ENCODE results near the gene ZNF217.
A peak's percentile ranks its signal among the peaks of the same experiment; 100 is the strongest.
"Not testable (repeated sequence)": the region's sequence is repeated elsewhere in the genome, so short reads cannot be mapped to it uniquely, and the experiment has no call there.

Gene ZNF217

GRCh38 chr20:53595018-53595378, 1.4 kb upstream of the ZNF217 start:
- Histone ChIP-seq H3K27ac (peak overlapping the region; percentile 75), H4K20me1 (ENCODE audit: insufficient read depth) (no peaks in the 10 kb centered on the region), H3K4me2 (peak overlapping the region; percentile 66), H3K9ac (peak overlapping the region; percentile 79), H3K4me3 (IDR thresholded peaks at IDR 0.05; ENCODE audit: insufficient read depth, low read depth, low read length) (no peak overlapping the region), H3K36me3 (ENCODE audit: insufficient read depth) (no peaks in the 10 kb centered on the region), H3K4me1 (ENCODE audit: low read depth, poor library complexity, severe bottlenecking) (peaks cover 35% of the 10 kb centered on the region), H3K79me2 (ENCODE audit: insufficient read depth, low read depth) (peaks cover 76% of the 10 kb centered on the region), H2AFZ (ENCODE audit: low read depth) (peak overlapping the region; percentile 55; the same call in 1 of the 2 replicates), H3K27me3 (ENCODE audit: insufficient read depth, low read depth) (no peaks in the 10 kb centered on the region)
- no peak for TF ChIP-seq CTCF (conservative IDR thresholded peaks at IDR 0.05; ENCODE audit: low read depth, low read length)

DNA sequence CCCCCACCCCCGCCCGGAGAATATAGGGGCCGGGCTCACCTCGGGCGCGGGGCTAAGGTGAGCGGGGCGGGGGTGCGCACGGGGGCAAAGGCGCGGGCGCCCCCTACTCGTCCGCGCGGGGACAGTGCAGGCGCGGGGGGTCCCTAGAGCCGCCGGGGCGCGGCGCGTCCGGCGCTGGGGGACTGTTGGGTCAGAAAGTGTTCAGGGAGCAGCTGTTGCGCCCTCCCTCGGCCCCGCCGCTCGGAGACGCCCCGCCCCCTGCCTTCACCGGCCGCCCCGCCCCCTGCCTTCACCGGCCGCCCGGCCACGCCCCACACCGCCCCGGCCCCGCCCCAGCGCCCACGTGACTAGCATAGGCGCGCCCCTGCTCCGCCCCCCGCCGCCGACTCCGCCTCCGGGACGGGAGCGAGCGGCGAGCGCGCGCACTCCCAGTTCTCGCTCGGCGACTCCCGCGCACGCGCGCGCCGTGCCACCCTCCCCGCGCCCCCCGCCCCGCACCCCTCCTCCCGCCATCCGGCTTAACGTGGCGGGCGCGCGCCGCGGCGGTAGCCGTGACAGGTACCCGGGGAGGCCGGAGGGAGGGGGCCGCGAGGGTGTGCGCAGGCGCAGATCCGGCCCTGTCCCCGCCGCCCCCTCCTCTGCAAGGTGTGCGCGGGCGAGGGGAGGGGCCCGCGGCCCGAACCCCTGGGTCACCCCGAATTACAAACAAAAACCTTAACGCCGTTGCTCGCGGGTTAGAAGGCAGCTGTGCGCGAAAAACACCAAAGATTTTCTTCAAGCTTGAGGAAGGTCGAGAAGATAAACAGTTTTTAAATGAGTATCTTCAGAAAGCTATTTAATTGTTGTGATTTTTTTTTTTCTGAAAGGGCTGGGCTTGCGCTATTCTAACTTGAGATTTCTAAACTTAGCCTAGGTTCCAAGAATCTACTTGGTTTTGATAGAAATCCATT, 704 bp upstream of the ZNF217 start:
- no peaks in the 10 kb centered on the region for H3K36me3 ChIP-seq (ENCODE audit: insufficient read depth)
- H3K9ac ChIP-seq = peak overlapping the region; percentile 79
- TF ChIP-seq CTCF (conservative IDR thresholded peaks at IDR 0.05; ENCODE audit: low read depth, low read length) = no peak
- H3K4me3 ChIP-seq (IDR thresholded peaks at IDR 0.05; ENCODE audit: insufficient read depth, low read depth, low read length) = no peak overlapping the region
- no peaks in the 10 kb centered on the region for H3K27me3 ChIP-seq (ENCODE audit: insufficient read depth, low read depth)
- H2AFZ ChIP-seq (ENCODE audit: low read depth) = peak overlapping the region; percentile 55; the same call in 1 of the 2 replicates
- H3K27ac ChIP-seq = peak overlapping the region; percentile 75
- H3K79me2 ChIP-seq (ENCODE audit: insufficient read depth, low read depth) = peaks cover 82% of the 10 kb centered on the region
- H4K20me1 ChIP-seq (ENCODE audit: insufficient read depth) = no peaks in the 10 kb centered on the region
- H3K4me2 ChIP-seq = peak overlapping the region; percentile 66
- H3K4me1 ChIP-seq (ENCODE audit: low read depth, poor library complexity, severe bottlenecking) = peaks cover 30% of the 10 kb centered on the region

DNA sequence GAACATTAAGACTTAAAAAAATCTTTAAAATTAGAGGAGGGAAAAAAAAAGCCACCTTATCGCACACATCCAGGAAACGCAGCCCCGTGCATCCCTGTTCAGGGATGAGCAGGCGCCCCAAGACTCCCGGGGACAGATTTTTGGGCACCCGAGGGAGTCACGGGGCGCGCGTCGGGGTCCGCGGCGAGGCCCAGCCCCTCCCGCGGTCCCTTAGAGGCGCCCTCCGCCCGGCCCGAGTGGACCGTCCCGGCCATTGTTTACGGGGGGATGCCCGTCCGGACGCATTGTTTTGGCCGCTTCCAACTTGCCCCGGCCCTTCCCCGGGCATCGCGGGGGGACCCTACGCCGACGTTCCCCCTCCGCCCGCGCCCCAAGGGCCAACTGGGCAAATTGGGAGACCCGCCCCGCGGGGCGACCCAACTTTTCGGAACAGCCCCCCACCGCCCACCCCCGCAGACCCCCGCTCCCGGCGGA, 610 bp downstream of the ZNF217 start:
- peak overlapping the region; percentile 64 for H3K4me2 ChIP-seq
- TF ChIP-seq CTCF (conservative IDR thresholded peaks at IDR 0.05; ENCODE audit: low read depth, low read length) = no peak

DNA sequence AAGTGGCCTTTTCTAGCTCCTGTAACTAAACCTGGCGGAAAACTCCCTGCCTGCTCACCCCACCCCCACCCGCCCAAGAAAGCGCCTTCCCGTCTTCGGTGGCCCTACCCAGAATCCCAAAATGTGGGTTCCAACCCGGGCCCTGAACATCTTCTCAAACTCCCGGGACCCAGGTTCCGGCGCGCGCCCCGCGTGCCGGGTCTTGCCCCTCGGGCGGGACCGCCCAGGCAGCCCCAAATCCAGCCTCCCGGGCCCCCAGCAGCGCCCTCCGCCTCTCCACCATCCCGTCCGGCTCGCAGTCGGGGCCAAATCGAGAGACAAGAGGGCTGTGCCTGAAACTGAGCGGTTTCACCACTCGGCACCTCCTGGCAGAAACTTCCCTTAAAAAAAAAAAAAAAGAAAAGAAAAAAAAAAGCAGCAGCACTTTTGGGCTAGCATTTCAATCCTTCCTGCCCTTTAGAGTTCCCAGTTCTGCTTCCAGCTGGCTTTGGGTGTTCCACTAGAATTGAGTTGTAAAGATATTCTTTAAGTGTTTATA, 1.1 kb downstream of the ZNF217 start:
- not testable (repeated sequence) for H3K27me3 ChIP-seq (ENCODE audit: insufficient read depth, low read depth)

More for the DNA sequence above, 610 bp downstream of the ZNF217 start:
- H3K4me3 ChIP-seq (IDR thresholded peaks at IDR 0.05; ENCODE audit: insufficient read depth, low read depth, low read length) = no peak overlapping the region
- H3K27me3 ChIP-seq (ENCODE audit: insufficient read depth, low read depth) = no peaks in the 10 kb centered on the region
- H3K36me3 ChIP-seq (ENCODE audit: insufficient read depth) = no peaks in the 10 kb centered on the region
- H3K79me2 ChIP-seq (ENCODE audit: insufficient read depth, low read depth) = peaks cover 85% of the 10 kb centered on the region
- peaks cover 19% of the 10 kb centered on the region for H3K4me1 ChIP-seq (ENCODE audit: low read depth, poor library complexity, severe bottlenecking)
- H2AFZ ChIP-seq (ENCODE audit: low read depth) = no peak overlapping the region
- peak overlapping the region; percentile 90 for H3K9ac ChIP-seq
- H3K27ac ChIP-seq = peak overlapping the region; percentile 94
- no peaks in the 10 kb centered on the region for H4K20me1 ChIP-seq (ENCODE audit: insufficient read depth)

DNA sequence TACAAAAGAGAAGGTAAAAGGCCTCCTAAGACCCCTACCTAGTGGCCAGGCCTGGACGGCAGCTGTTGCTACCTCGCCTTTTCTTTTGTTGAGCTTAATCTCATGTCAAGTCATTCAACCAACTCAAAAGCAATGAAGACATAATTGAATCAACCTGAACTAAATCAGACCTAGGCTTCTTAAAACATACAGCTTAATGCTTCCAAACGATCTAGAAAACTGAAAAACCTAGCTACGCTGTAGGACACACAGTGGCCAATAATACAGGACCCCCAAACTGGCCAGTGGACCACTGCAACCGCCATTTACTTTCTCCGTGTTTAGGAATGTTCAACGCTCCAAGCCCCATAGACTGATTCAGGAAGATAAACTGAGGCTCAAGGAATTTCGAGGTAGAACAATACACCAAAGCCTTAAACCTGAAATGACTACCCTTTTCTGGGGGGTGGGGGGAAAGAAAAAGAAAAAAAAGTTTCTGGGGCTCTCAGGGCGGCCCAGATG, 1.6 kb downstream of the ZNF217 start:
- peak overlapping the region; percentile 90 for H3K9ac ChIP-seq
- H4K20me1 ChIP-seq (ENCODE audit: insufficient read depth); H3K36me3 ChIP-seq (ENCODE audit: insufficient read depth); H3K4me3 ChIP-seq (IDR thresholded peaks at IDR 0.05; ENCODE audit: insufficient read depth, low read depth, low read length); H2AFZ ChIP-seq (ENCODE audit: low read depth); H3K27me3 ChIP-seq (ENCODE audit: insufficient read depth, low read depth): not testable (repeated sequence)
- peak overlapping the region; percentile 94 for H3K27ac ChIP-seq
- H3K4me1 ChIP-seq (ENCODE audit: low read depth, poor library complexity, severe bottlenecking) = peaks cover 15% of the 10 kb centered on the region
- peaks cover 85% of the 10 kb centered on the region for H3K79me2 ChIP-seq (ENCODE audit: insufficient read depth, low read depth)
- H3K4me2 ChIP-seq = peak overlapping the region; percentile 98

More for the DNA sequence above, 1.1 kb downstream of the ZNF217 start:
- H4K20me1 ChIP-seq (ENCODE audit: insufficient read depth); H3K36me3 ChIP-seq (ENCODE audit: insufficient read depth); H3K4me3 ChIP-seq (IDR thresholded peaks at IDR 0.05; ENCODE audit: insufficient read depth, low read depth, low read length); H2AFZ ChIP-seq (ENCODE audit: low read depth): not testable (repeated sequence)
- Histone ChIP-seq H3K9ac (peak overlapping the region; percentile 90), H3K4me2 (peak overlapping the region; percentile 64), H3K27ac (peak overlapping the region; percentile 94), H3K79me2 (ENCODE audit: insufficient read depth, low read depth) (peaks cover 84% of the 10 kb centered on the region), H3K4me1 (ENCODE audit: low read depth, poor library complexity, severe bottlenecking) (peaks cover 17% of the 10 kb centered on the region)

DNA sequence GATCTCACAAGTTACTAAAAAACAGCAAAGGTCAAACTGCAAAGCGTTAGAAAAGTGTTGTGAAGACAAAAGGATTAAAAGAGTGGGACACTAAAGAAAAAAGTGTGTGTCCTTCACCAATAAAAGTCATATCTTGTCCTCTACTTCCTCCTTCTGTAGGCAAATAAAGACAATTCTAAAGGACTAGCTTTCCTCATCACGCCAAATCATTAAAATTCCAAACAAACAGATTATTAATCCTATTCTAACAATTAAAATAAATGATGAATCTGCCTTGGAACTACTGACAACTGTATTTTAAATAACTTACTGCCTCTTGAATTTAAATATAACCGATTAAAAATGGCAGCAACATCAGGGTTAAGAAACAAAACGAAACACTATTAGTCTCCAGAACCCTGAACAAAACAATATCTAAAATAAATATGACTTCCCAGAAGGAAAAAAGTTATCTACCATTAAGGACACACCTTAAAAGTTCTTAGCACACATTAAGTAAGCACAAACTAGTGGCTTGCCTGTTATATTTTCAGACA, 2.4 kb downstream of the ZNF217 start:
- peaks cover 21% of the 10 kb centered on the region for H3K4me1 ChIP-seq (ENCODE audit: low read depth, poor library complexity, severe bottlenecking)
- peak overlapping the region; percentile 94 for H3K27ac ChIP-seq
- not testable (repeated sequence) for H3K27me3 ChIP-seq (ENCODE audit: insufficient read depth, low read depth); H3K36me3 ChIP-seq (ENCODE audit: insufficient read depth); H2AFZ ChIP-seq (ENCODE audit: low read depth); H3K4me3 ChIP-seq (IDR thresholded peaks at IDR 0.05; ENCODE audit: insufficient read depth, low read depth, low read length); H4K20me1 ChIP-seq (ENCODE audit: insufficient read depth)
- H3K4me2 ChIP-seq = peak overlapping the region; percentile 98
- peaks cover 85% of the 10 kb centered on the region for H3K79me2 ChIP-seq (ENCODE audit: insufficient read depth, low read depth)
- peak overlapping the region; percentile 90 for H3K9ac ChIP-seq

GRCh38 chr20:53590608-53591007, 3.0 kb downstream of the ZNF217 start:
- peak overlapping the region; percentile 90 for H3K9ac ChIP-seq

More at GRCh38 chr20:53590608-53591007, 3.0 kb downstream of the ZNF217 start:
- Histone ChIP-seq H3K4me2 (peak overlapping the region; percentile 98), H3K4me1 (ENCODE audit: low read depth, poor library complexity, severe bottlenecking) (peaks cover 25% of the 10 kb centered on the region), H3K79me2 (ENCODE audit: insufficient read depth, low read depth) (peaks cover 88% of the 10 kb centered on the region), H3K27ac (peak overlapping the region; percentile 94)
- H3K27me3 ChIP-seq (ENCODE audit: insufficient read depth, low read depth); H2AFZ ChIP-seq (ENCODE audit: low read depth); H3K36me3 ChIP-seq (ENCODE audit: insufficient read depth); H3K4me3 ChIP-seq (IDR thresholded peaks at IDR 0.05; ENCODE audit: insufficient read depth, low read depth, low read length); H4K20me1 ChIP-seq (ENCODE audit: insufficient read depth): not testable (repeated sequence)

All from KMS-11 (cell line).